NCI-H2107 (cell line): ENCODE results near the gene CASP3.
"Not testable (repeated sequence)": the region's sequence is repeated elsewhere in the genome, so short reads cannot be mapped to it uniquely, and the experiment has no call there.

Experiments
- DNase-seq: peaks from one replicate; lab custom pipeline; 2025; lab: John Stamatoyannopoulos, UW

CASP3 gene

DNA sequence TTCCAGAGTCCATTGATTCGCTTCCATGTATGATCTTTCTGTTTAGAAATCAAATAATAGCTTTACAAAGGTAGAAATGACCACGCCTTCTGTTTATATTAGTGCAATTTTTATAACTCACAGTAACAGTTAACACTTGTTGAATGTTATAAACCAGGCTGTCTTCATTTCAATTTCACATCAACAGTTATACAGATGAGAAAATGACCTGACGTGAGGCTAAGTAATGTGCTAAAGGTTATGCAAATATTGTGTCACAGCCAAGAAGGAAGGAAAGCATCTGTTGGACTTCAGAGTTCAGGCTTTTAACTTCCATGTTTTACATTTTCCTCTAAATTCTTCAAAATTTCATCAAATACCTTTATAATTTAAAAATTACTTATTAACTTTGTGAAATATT is 13.9 kb downstream of the CASP3 start:
- DNase-seq: no peak

DNA sequence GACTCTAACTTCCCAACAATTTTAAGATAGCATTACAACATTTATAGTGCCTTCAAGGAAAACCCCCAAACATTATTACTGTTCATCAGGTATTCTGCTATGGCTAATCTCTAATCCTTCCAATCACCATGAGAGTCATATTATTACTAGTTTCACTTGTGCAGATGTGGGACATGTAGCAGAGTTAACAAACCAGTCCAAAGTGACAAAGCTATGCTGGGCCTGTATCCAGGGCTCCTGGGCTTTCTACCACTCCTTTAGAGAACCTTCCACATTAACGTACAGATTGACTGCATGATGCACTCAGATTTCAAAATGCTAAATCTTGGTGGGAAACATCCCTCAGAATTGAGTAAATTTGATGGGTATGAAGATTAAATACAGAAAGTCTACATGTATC is 16.4 kb downstream of the CASP3 start:
- DNase-seq: no peak

DNA sequence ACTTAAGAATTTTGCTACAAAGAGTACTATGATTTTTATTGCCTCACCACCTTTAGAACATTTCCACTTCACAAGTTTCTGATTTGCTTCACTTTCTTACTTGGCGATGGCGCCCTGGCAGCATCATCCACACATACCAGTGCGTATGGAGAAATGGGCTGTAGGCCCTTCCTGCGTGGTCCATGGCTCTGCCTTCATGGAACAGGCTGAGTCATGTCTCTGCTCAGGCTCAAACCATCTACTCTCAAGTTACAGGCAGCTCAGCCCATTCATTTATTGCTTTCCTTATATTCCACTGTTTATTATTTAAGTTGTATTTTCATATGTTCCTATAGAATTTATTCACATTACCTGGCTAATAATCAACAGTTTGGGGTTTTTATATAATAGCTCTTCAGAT is 21.1 kb downstream of the CASP3 start:
- no peak for DNase-seq

GRCh38 chr4:184625783-184626596 is 23.3 kb downstream of the CASP3 start:
- DNase-seq: not testable (repeated sequence)

GRCh38 chr4:184624972-184625554 is 24.2 kb downstream of the CASP3 start:
- DNase-seq: no peak

DNA sequence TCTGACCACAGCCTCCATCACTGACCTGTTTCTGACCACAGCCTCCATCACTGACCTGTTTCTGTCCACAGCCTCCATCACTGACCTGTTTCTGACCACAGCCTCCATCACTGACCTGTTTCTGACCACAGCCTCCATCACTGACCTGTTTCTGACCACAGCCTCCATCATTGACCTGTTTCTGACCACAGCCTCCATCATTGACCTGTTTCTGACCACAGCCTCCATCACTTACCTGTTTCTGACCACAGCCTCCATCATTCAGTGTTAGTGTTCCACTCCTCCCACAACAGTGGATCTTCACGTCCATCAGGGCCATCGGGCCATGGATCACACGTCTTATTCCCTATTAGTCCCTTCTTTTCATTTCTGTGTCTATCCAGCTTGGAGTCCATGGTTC is 24.7 kb downstream of the CASP3 start:
- not testable (repeated sequence) for DNase-seq

DNA sequence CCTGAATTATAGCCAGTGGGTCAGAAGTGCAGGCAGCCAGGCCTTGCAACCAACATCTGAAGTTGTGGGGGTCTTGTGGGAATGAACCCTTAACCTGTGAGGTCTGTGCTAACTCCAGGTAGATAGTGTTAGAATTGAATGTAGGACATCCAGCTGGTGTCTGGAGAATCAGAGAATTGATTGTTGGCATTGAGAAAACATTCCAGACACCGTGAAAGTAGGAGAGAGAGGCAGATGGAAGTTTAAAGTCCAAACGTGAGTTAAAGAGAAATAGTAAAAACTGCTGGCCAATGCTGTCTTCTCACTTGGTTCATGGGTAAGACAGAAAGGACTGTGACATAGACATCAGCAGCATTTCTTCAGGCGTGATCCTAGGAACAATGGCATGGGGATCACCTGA is 27.7 kb downstream of the CASP3 start:
- DNase-seq: no peak

GRCh38 chr4:184620212-184620867 is 28.9 kb downstream of the CASP3 start:
- DNase-seq: no peak

DNA sequence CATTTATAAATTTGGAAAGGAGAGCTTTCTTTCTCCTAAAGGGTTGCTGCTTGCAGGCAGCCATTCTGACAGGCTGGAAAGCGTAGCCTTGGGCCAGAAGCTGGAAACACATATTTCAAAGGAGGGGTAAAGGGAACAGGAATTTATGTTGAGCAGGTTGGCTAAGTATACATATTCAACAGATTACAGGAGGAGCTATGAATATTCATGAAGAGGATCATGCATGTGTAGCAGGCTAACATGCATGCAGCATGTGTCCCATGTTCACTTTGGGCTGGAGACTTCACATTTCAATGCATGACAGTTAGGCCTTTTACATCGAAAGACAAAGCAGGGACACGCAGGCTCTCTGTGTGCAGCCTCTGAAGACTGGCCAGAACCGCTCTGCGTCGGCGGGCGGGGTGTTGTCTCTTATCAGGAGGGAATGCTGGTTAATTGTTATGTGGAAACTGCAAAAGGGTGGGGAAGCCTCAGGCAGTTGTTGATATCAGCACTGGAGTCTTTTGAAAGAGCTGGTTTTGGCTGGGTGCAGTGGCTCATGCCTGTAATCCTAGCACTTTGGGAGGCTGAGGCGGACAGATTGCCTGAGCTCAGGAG is 31.5 kb downstream of the CASP3 start:
- DNase-seq: no peak

DNA sequence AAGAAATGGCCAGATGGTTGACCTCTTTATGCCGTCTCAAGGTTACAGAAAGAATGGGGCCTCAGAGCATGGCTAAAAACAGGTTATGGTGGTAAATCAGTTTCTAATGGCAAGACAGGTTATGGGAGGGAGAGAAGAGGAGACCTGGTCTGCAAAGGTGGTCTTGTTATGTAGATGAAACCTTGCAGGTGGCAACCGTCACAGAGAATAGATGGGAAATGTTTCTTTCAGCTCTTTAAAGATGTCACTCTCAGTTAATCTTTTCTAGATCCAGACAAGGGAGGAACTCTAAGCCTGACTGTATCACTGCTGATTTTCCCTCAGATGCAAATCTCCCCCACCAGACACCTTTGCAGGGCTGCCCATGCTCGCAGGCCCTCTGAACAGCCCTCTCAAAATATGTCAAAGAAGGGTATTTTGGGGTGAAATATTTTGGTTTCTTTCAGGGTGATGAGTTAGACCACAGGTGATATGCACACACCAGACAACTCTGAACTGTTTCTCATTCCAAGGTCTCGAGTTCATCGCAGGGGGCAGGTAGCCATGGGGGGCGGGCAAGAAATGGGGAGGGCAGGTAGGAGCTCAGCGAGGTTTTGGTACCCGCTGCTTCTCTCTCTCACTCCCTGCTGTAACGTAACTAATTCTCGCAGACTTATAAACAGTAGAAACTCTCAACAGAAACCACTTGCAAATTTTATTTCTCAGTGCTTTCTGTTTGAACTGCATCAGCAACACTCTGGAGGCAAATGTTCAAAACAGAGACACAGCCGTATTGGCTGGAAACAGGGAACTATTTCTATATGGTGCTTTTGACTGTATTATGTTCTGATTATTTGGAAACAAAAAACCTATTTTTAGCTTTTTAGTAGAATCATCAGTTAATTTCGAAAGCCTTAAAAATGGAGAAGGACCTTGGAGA is 32.4 kb downstream of the CASP3 start:
- DNase-seq: no peak

- DNase-seq: not testable (repeated sequence)
Measured at GRCh38 chr4:184616168-184616567, 33.1 kb downstream of the CASP3 start.

DNA sequence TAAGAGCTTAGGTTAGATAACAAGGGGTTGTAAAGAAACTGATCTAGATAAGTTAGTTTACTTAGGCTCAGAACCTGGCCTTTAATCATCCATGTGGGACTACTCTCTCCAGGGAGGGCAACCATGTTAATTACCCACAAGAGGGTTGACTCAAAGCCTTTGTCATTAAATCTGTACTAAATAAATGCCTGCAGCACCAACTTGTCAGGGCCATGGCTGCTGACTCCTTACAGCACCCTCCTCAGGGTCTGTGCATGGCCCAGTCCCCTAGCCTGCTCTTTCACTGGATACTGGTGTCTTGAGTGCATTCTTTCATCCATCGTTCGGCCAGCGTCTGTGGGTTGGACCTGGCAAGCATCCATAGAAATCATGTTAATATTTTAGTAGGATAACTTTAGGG is 34.7 kb downstream of the CASP3 start:
- no peak for DNase-seq

DNA sequence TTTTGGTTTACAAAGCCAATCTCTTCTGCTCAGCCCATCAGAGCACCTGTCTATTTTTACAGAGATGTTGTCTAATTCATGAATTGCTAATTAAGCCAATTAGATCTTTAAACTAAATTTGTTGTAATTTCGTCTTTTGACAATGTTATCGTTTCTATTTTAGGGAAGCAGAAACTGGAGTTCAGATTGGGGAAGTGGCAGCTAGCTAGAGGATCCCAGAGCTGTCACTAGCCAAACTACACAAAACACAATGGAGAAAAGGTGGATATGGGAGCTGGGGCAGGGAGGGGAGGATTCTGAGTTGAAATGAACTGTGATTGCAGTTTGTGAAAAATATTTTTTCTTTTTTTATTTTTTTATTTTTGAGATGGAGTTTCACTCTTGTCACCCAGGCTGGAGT is 35.8 kb downstream of the CASP3 start:
- no peak for DNase-seq

- no peak for DNase-seq
Measured at GRCh38 chr4:184612074-184612473, 37.2 kb downstream of the CASP3 start.

DNA sequence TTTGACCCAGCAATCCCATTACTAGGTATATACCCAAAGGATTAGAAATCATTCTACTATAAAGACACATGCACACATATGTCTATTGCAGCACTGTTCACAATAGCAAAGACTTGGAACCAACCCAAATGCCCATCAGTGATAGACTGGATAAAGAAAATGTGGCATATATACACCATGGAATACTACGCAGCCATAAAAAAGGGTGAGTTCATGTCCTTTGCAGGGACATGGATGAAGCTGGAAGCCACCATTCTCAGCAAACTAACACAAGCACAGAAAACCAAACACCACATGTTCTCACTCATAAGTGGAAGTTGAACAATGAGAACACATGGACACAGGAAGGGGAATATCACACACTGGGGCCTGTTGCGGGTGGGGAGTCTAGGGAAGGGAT is 41.8 kb downstream of the CASP3 start:
- DNase-seq: not testable (repeated sequence)

DNA sequence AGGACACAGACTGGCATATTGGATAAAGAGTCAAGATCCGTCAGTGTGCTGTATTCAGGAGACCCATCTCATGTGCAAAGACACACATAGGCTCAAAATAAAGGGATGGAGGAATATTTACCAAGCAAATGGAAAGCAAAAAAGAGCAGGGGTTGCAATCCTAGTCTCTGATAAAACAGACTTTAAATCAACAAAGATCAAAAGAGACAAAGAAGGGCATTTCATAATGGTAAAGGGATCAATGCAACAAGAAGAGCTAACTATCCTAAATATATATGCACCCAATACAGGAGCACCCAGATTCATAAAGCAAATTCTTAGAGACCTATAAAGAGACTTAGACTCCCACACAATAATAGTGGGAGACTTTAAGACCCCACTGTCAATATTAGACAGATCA is 46.4 kb downstream of the CASP3 start:
- not testable (repeated sequence) for DNase-seq

DNA sequence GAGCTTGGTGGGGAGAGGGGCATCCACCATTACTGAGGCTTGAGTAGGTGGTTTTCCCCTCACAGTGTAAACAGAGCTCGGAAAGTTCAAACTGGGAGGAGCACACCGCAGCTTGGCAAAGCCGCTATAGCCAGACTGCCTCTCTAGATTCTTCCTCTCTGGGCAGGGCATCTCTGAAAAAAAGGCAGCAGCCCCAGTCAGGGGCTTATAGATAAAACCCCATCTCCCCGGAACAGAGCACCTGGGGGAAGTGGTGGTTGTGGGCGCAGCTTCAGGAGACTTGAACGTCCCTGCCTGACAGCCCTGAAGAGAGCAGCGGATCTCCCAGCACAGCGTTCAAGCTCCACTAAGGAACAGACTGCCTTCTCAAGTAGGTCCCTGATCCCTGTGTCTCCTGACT is 48.3 kb downstream of the CASP3 start:
- DNase-seq: not testable (repeated sequence)

GRCh38 chr4:184599492-184600135 is 49.6 kb downstream of the CASP3 start:
- no peak for DNase-seq

DNA sequence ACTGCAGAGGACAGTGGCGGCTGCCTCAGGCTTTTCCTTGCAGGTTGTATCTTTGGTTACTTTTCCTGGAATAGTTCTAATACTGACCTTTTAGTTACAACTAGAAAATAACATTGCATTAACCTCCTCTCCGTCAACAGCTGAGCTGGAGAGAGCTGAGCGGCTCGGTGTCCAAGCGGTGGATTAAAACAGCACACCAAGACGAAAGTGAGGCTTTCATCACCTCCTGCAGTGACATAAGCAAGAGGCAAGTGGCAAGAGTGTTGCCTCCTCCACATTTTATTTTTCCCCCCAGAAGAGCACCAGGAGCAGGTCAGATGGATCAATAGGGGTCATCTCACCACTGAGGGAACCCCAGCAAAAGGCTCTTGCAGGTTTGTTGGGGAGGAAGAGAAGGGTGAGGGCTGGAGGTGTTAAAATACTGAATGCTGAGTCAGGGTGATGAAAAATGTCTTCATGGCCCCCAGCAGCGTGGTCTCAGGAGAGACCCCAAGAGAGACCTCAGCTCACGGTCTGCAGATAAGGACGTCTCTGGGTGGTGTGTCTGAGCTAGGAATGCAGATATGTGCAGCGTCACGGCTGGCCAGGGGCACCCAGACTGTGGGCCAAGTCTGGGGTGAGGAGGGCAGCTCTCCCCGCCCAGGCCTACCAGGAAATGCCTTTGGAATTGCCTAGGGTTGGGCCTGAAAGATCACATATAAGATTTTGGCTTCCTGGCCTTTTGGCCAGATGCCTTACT is 50.3 kb downstream of the CASP3 start:
- DNase-seq: no peak

- no peak for DNase-seq
Measured at GRCh38 chr4:184596617-184597185, 52.5 kb downstream of the CASP3 start.
